Measurements from ENCODE around the gene GPR142.

The GPR142 gene

GRCh38 chr17:74326506-74326905, 40.8 kb upstream of the GPR142 start:
- Histone ChIP-seq H3K27me3 (replicated peaks; ENCODE audit: control insufficient read depth, insufficient read depth, low read length) (peaks cover 5% of the 10 kb centered on the region), H3K4me3 (replicated peaks; ENCODE audit: low read depth, low read length) (0 out of 2 replicates have a peak overlapping the region, but pooled peaks have one; percentile 5), H3K36me3 (ENCODE audit: control insufficient read depth, insufficient read depth, low read length) (no peaks in the 10 kb centered on the region)
- no peak for DNase-seq (ENCODE audit: extremely low read depth, insufficient read length)
- no peak for TF ChIP-seq CTCF (IDR thresholded peaks at IDR 0.05; ENCODE audit: insufficient read depth, low read length, poor library complexity, severe bottlenecking)

GRCh38 chr17:74328487-74328886, 38.8 kb upstream of the GPR142 start:
- DNase-seq (ENCODE audit: extremely low read depth, insufficient read length), result no peak
- no peak for TF ChIP-seq CTCF (IDR thresholded peaks at IDR 0.05; ENCODE audit: insufficient read depth, low read length, poor library complexity, severe bottlenecking)
- Histone ChIP-seq H3K27me3 (replicated peaks; ENCODE audit: control insufficient read depth, insufficient read depth, low read length) (peaks cover 3% of the 10 kb centered on the region; the same call in 1 of the 2 replicates), H3K4me3 (replicated peaks; ENCODE audit: low read depth, low read length) (no peak overlapping the region), H3K36me3 (ENCODE audit: control insufficient read depth, insufficient read depth, low read length) (no peaks in the 10 kb centered on the region)

- no peak overlapping the region for H3K4me3 ChIP-seq (replicated peaks; ENCODE audit: low read depth, low read length)
- DNase-seq (ENCODE audit: extremely low read depth, insufficient read length), result no peak
- no peaks in the 10 kb centered on the region for H3K36me3 ChIP-seq (ENCODE audit: control insufficient read depth, insufficient read depth, low read length)
- TF ChIP-seq CTCF (IDR thresholded peaks at IDR 0.05; ENCODE audit: insufficient read depth, low read length, poor library complexity, severe bottlenecking), result no peak
- H3K27me3 ChIP-seq (replicated peaks; ENCODE audit: control insufficient read depth, insufficient read depth, low read length), result peaks cover 3% of the 10 kb centered on the region; the same call in 1 of the 2 replicates
Observed at GRCh38 chr17:74329378-74329777, 37.9 kb upstream of the GPR142 start.

GRCh38 chr17:74330446-74330845, 36.9 kb upstream of the GPR142 start:
- H3K27me3 ChIP-seq (replicated peaks; ENCODE audit: control insufficient read depth, insufficient read depth, low read length), result peaks cover 3% of the 10 kb centered on the region; the same call in 1 of the 2 replicates
- no peak for DNase-seq (ENCODE audit: extremely low read depth, insufficient read length)

GRCh38 chr17:74332017-74332650, 35.2 kb upstream of the GPR142 start:
- no peak for DNase-seq (ENCODE audit: extremely low read depth, insufficient read length)
- Histone ChIP-seq H3K27me3 (replicated peaks; ENCODE audit: control insufficient read depth, insufficient read depth, low read length) (no peaks in the 10 kb centered on the region; the same call in 1 of the 2 replicates), H3K4me3 (replicated peaks; ENCODE audit: low read depth, low read length) (no peak overlapping the region), H3K36me3 (ENCODE audit: control insufficient read depth, insufficient read depth, low read length) (no peaks in the 10 kb centered on the region)
- no peak for TF ChIP-seq CTCF (IDR thresholded peaks at IDR 0.05; ENCODE audit: insufficient read depth, low read length, poor library complexity, severe bottlenecking)

More at GRCh38 chr17:74330446-74330845, 36.9 kb upstream of the GPR142 start:
- no peaks in the 10 kb centered on the region for H3K36me3 ChIP-seq (ENCODE audit: control insufficient read depth, insufficient read depth, low read length)
- no peak overlapping the region for H3K4me3 ChIP-seq (replicated peaks; ENCODE audit: low read depth, low read length)
- TF ChIP-seq CTCF (IDR thresholded peaks at IDR 0.05; ENCODE audit: insufficient read depth, low read length, poor library complexity, severe bottlenecking), result no peak

All from GM06990 (cell line).